ENCODE data around the gene ZNF609.

The ZNF609 gene

GRCh38 chr15:64530472-64530871 lies 70.1 kb downstream of the ZNF609 start:
- no peak for DNase-seq (ENCODE audit: insufficient read length, low spot score)
- no peak for FAIRE-seq
- TF ChIP-seq TAF1 (IDR thresholded peaks at IDR 0.05; ENCODE audit: low read depth, low read length) (no peak), SPI1 (IDR thresholded peaks at IDR 0.05; ENCODE audit: low read depth, low read length) (no peak), PAX5 (IDR thresholded peaks at IDR 0.05; ENCODE audit: insufficient read depth, low read length, severe bottlenecking) (no peak), POLR2A (IDR thresholded peaks at IDR 0.05; ENCODE audit: low read depth, low read length) (no peak), POU2F2 (IDR thresholded peaks at IDR 0.05; ENCODE audit: low read depth, low read length) (no peak), POLR2AphosphoS5 (IDR thresholded peaks at IDR 0.05; ENCODE audit: low read depth, low read length) (no peak)

- FAIRE-seq (no peak), DNase-seq (ENCODE audit: insufficient read length, low spot score) (no peak)
- TF ChIP-seq POLR2A (IDR thresholded peaks at IDR 0.05; ENCODE audit: low read depth, low read length), result no peak
- TF ChIP-seq SPI1 (IDR thresholded peaks at IDR 0.05; ENCODE audit: low read depth, low read length), result no peak
- no peak for TF ChIP-seq TAF1 (IDR thresholded peaks at IDR 0.05; ENCODE audit: low read depth, low read length)
- TF ChIP-seq POLR2AphosphoS5 (IDR thresholded peaks at IDR 0.05; ENCODE audit: low read depth, low read length), result no peak
- TF ChIP-seq POU2F2 (IDR thresholded peaks at IDR 0.05; ENCODE audit: low read depth, low read length), result no peak
- TF ChIP-seq PAX5 (IDR thresholded peaks at IDR 0.05; ENCODE audit: insufficient read depth, low read length, severe bottlenecking), result no peak
Measured at GRCh38 chr15:64530918-64531317, 70.5 kb downstream of the ZNF609 start.

GRCh38 chr15:64532521-64533315 lies 72.3 kb downstream of the ZNF609 start:
- no peak for TF ChIP-seq SPI1 (IDR thresholded peaks at IDR 0.05; ENCODE audit: low read depth, low read length)
- TF ChIP-seq TAF1 (IDR thresholded peaks at IDR 0.05; ENCODE audit: low read depth, low read length), result no peak
- no peak for TF ChIP-seq PAX5 (IDR thresholded peaks at IDR 0.05; ENCODE audit: insufficient read depth, low read length, severe bottlenecking)
- FAIRE-seq (no peak), DNase-seq (ENCODE audit: insufficient read length, low spot score) (no peak)

- FAIRE-seq (no peak), DNase-seq (ENCODE audit: insufficient read length, low spot score) (no peak)
- no peak for TF ChIP-seq POLR2A (IDR thresholded peaks at IDR 0.05; ENCODE audit: low read depth, low read length)
- TF ChIP-seq PAX5 (IDR thresholded peaks at IDR 0.05; ENCODE audit: insufficient read depth, low read length, severe bottlenecking), result no peak
- no peak for TF ChIP-seq POLR2AphosphoS5 (IDR thresholded peaks at IDR 0.05; ENCODE audit: low read depth, low read length)
- no peak for TF ChIP-seq POU2F2 (IDR thresholded peaks at IDR 0.05; ENCODE audit: low read depth, low read length)
- no peak for TF ChIP-seq TAF1 (IDR thresholded peaks at IDR 0.05; ENCODE audit: low read depth, low read length)
- TF ChIP-seq SPI1 (IDR thresholded peaks at IDR 0.05; ENCODE audit: low read depth, low read length), result no peak
Measured at GRCh38 chr15:64535460-64536243, 75.3 kb downstream of the ZNF609 start.

GRCh38 chr15:64536244-64536836 lies 76.0 kb downstream of the ZNF609 start:
- TF ChIP-seq POLR2AphosphoS5 (IDR thresholded peaks at IDR 0.05; ENCODE audit: low read depth, low read length) (no peak), POLR2A (IDR thresholded peaks at IDR 0.05; ENCODE audit: low read depth, low read length) (no peak), POU2F2 (IDR thresholded peaks at IDR 0.05; ENCODE audit: low read depth, low read length) (no peak), PAX5 (IDR thresholded peaks at IDR 0.05; ENCODE audit: insufficient read depth, low read length, severe bottlenecking) (no peak), SPI1 (IDR thresholded peaks at IDR 0.05; ENCODE audit: low read depth, low read length) (no peak), TAF1 (IDR thresholded peaks at IDR 0.05; ENCODE audit: low read depth, low read length) (no peak)
- FAIRE-seq (no peak), DNase-seq (ENCODE audit: insufficient read length, low spot score) (no peak)

GRCh38 chr15:64542091-64542490 lies 81.7 kb downstream of the ZNF609 start:
- DNase-seq (ENCODE audit: insufficient read length, low spot score) (no peak), FAIRE-seq (no peak)
- TF ChIP-seq SPI1 (IDR thresholded peaks at IDR 0.05; ENCODE audit: low read depth, low read length) (no peak), POU2F2 (IDR thresholded peaks at IDR 0.05; ENCODE audit: low read depth, low read length) (no peak), POLR2AphosphoS5 (IDR thresholded peaks at IDR 0.05; ENCODE audit: low read depth, low read length) (no peak), POLR2A (IDR thresholded peaks at IDR 0.05; ENCODE audit: low read depth, low read length) (no peak), PAX5 (IDR thresholded peaks at IDR 0.05; ENCODE audit: insufficient read depth, low read length, severe bottlenecking) (no peak), TAF1 (IDR thresholded peaks at IDR 0.05; ENCODE audit: low read depth, low read length) (no peak)

GRCh38 chr15:64544450-64544849 lies 84.1 kb downstream of the ZNF609 start:
- DNase-seq (ENCODE audit: insufficient read length, low spot score) (no peak), FAIRE-seq (no peak)
- TF ChIP-seq POLR2A (IDR thresholded peaks at IDR 0.05; ENCODE audit: low read depth, low read length) (no peak), POU2F2 (IDR thresholded peaks at IDR 0.05; ENCODE audit: low read depth, low read length) (no peak), PAX5 (IDR thresholded peaks at IDR 0.05; ENCODE audit: insufficient read depth, low read length, severe bottlenecking) (no peak), POLR2AphosphoS5 (IDR thresholded peaks at IDR 0.05; ENCODE audit: low read depth, low read length) (no peak), TAF1 (IDR thresholded peaks at IDR 0.05; ENCODE audit: low read depth, low read length) (no peak), SPI1 (IDR thresholded peaks at IDR 0.05; ENCODE audit: low read depth, low read length) (no peak)

- DNase-seq (ENCODE audit: insufficient read length, low spot score), result no peak
- no peak for TF ChIP-seq SPI1 (IDR thresholded peaks at IDR 0.05; ENCODE audit: low read depth, low read length)
- no peak for TF ChIP-seq POLR2AphosphoS5 (IDR thresholded peaks at IDR 0.05; ENCODE audit: low read depth, low read length)
- no peak for TF ChIP-seq POU2F2 (IDR thresholded peaks at IDR 0.05; ENCODE audit: low read depth, low read length)
- TF ChIP-seq TAF1 (IDR thresholded peaks at IDR 0.05; ENCODE audit: low read depth, low read length), result no peak
- no peak for TF ChIP-seq PAX5 (IDR thresholded peaks at IDR 0.05; ENCODE audit: insufficient read depth, low read length, severe bottlenecking)
- TF ChIP-seq POLR2A (IDR thresholded peaks at IDR 0.05; ENCODE audit: low read depth, low read length), result no peak
- no peak for FAIRE-seq
Measured at GRCh38 chr15:64547275-64547674, 86.9 kb downstream of the ZNF609 start.

GRCh38 chr15:64548235-64548634 lies 87.9 kb downstream of the ZNF609 start:
- FAIRE-seq, result no peak
- TF ChIP-seq TAF1 (IDR thresholded peaks at IDR 0.05; ENCODE audit: low read depth, low read length) (no peak), PAX5 (IDR thresholded peaks at IDR 0.05; ENCODE audit: insufficient read depth, low read length, severe bottlenecking) (no peak), POU2F2 (IDR thresholded peaks at IDR 0.05; ENCODE audit: low read depth, low read length) (no peak), POLR2AphosphoS5 (IDR thresholded peaks at IDR 0.05; ENCODE audit: low read depth, low read length) (no peak), POLR2A (IDR thresholded peaks at IDR 0.05; ENCODE audit: low read depth, low read length) (no peak), SPI1 (IDR thresholded peaks at IDR 0.05; ENCODE audit: low read depth, low read length) (no peak)
- DNase-seq (ENCODE audit: insufficient read length, low spot score), result no peak
